Measurements from ENCODE around the gene C1RL.
"Not testable (repeated sequence)": the region's sequence is repeated elsewhere in the genome, so short reads cannot be mapped to it uniquely, and the experiment has no call there.

The C1RL gene

GRCh38 chr12:7058163-7058845 is 50.7 kb downstream of the C1RL start:
- Histone ChIP-seq H3K9me3 (ENCODE audit: control insufficient read depth, low read length) (no peaks in the 10 kb centered on the region), H3K4me3 (ENCODE audit: insufficient read depth, low read depth, low read length, poor library complexity, severe bottlenecking) (no peak overlapping the region), H3K27ac (ENCODE audit: insufficient read depth, low read length, poor library complexity, severe bottlenecking) (no peak overlapping the region), H3K27me3 (replicated peaks; ENCODE audit: control insufficient read depth, insufficient read depth, low read length, poor library complexity, severe bottlenecking) (no peaks in the 10 kb centered on the region), H3K36me3 (ENCODE audit: control insufficient read depth, insufficient read depth, low read length) (no peaks in the 10 kb centered on the region), H3K4me1 (ENCODE audit: control insufficient read depth, insufficient read depth, low read length, poor library complexity, severe bottlenecking) (no peaks in the 10 kb centered on the region)
- no peak for DNase-seq

- not testable (repeated sequence) for H3K27me3 ChIP-seq (replicated peaks; ENCODE audit: control insufficient read depth, insufficient read depth, low read length, poor library complexity, severe bottlenecking); H3K9me3 ChIP-seq (ENCODE audit: control insufficient read depth, low read length); H3K4me1 ChIP-seq (ENCODE audit: control insufficient read depth, insufficient read depth, low read length, poor library complexity, severe bottlenecking); H3K4me3 ChIP-seq (ENCODE audit: insufficient read depth, low read depth, low read length, poor library complexity, severe bottlenecking); H3K36me3 ChIP-seq (ENCODE audit: control insufficient read depth, insufficient read depth, low read length); H3K27ac ChIP-seq (ENCODE audit: insufficient read depth, low read length, poor library complexity, severe bottlenecking); DNase-seq
Measured at GRCh38 chr12:7055736-7056135, 53.3 kb downstream of the C1RL start.

GRCh38 chr12:7054925-7055324 is 54.1 kb downstream of the C1RL start:
- no peak overlapping the region for H3K27ac ChIP-seq (ENCODE audit: insufficient read depth, low read length, poor library complexity, severe bottlenecking)
- H3K9me3 ChIP-seq (ENCODE audit: control insufficient read depth, low read length) = no peaks in the 10 kb centered on the region
- no peaks in the 10 kb centered on the region for H3K36me3 ChIP-seq (ENCODE audit: control insufficient read depth, insufficient read depth, low read length)
- H3K27me3 ChIP-seq (replicated peaks; ENCODE audit: control insufficient read depth, insufficient read depth, low read length, poor library complexity, severe bottlenecking) = no peaks in the 10 kb centered on the region
- H3K4me3 ChIP-seq (ENCODE audit: insufficient read depth, low read depth, low read length, poor library complexity, severe bottlenecking) = no peak overlapping the region
- no peaks in the 10 kb centered on the region for H3K4me1 ChIP-seq (ENCODE audit: control insufficient read depth, insufficient read depth, low read length, poor library complexity, severe bottlenecking)
- DNase-seq = no peak

GRCh38 chr12:7049973-7050372 is 59.0 kb downstream of the C1RL start:
- not testable (repeated sequence) for H3K27ac ChIP-seq (ENCODE audit: insufficient read depth, low read length, poor library complexity, severe bottlenecking); H3K4me3 ChIP-seq (ENCODE audit: insufficient read depth, low read depth, low read length, poor library complexity, severe bottlenecking); H3K27me3 ChIP-seq (replicated peaks; ENCODE audit: control insufficient read depth, insufficient read depth, low read length, poor library complexity, severe bottlenecking); DNase-seq; H3K9me3 ChIP-seq (ENCODE audit: control insufficient read depth, low read length); H3K36me3 ChIP-seq (ENCODE audit: control insufficient read depth, insufficient read depth, low read length); H3K4me1 ChIP-seq (ENCODE audit: control insufficient read depth, insufficient read depth, low read length, poor library complexity, severe bottlenecking)

- DNase-seq; H3K27ac ChIP-seq (ENCODE audit: insufficient read depth, low read length, poor library complexity, severe bottlenecking); H3K9me3 ChIP-seq (ENCODE audit: control insufficient read depth, low read length); H3K36me3 ChIP-seq (ENCODE audit: control insufficient read depth, insufficient read depth, low read length); H3K4me1 ChIP-seq (ENCODE audit: control insufficient read depth, insufficient read depth, low read length, poor library complexity, severe bottlenecking); H3K27me3 ChIP-seq (replicated peaks; ENCODE audit: control insufficient read depth, insufficient read depth, low read length, poor library complexity, severe bottlenecking); H3K4me3 ChIP-seq (ENCODE audit: insufficient read depth, low read depth, low read length, poor library complexity, severe bottlenecking): not testable (repeated sequence)
Measured at GRCh38 chr12:7049445-7049951, 59.5 kb downstream of the C1RL start.

- Histone ChIP-seq H3K4me1 (ENCODE audit: control insufficient read depth, insufficient read depth, low read length, poor library complexity, severe bottlenecking) (no peaks in the 10 kb centered on the region), H3K36me3 (ENCODE audit: control insufficient read depth, insufficient read depth, low read length) (no peaks in the 10 kb centered on the region), H3K4me3 (ENCODE audit: insufficient read depth, low read depth, low read length, poor library complexity, severe bottlenecking) (no peak overlapping the region), H3K9me3 (ENCODE audit: control insufficient read depth, low read length) (no peaks in the 10 kb centered on the region), H3K27ac (ENCODE audit: insufficient read depth, low read length, poor library complexity, severe bottlenecking) (no peak overlapping the region), H3K27me3 (replicated peaks; ENCODE audit: control insufficient read depth, insufficient read depth, low read length, poor library complexity, severe bottlenecking) (no peaks in the 10 kb centered on the region)
- DNase-seq = no peak
Measured at GRCh38 chr12:7047306-7047705, 61.7 kb downstream of the C1RL start.

- H3K36me3 ChIP-seq (ENCODE audit: control insufficient read depth, insufficient read depth, low read length) = no peaks in the 10 kb centered on the region
- H3K27ac ChIP-seq (ENCODE audit: insufficient read depth, low read length, poor library complexity, severe bottlenecking) = no peak overlapping the region
- no peaks in the 10 kb centered on the region for H3K27me3 ChIP-seq (replicated peaks; ENCODE audit: control insufficient read depth, insufficient read depth, low read length, poor library complexity, severe bottlenecking)
- no peaks in the 10 kb centered on the region for H3K4me1 ChIP-seq (ENCODE audit: control insufficient read depth, insufficient read depth, low read length, poor library complexity, severe bottlenecking)
- DNase-seq = no peak
- no peaks in the 10 kb centered on the region for H3K9me3 ChIP-seq (ENCODE audit: control insufficient read depth, low read length)
- H3K4me3 ChIP-seq (ENCODE audit: insufficient read depth, low read depth, low read length, poor library complexity, severe bottlenecking) = no peak overlapping the region
Measured at GRCh38 chr12:7046383-7047105, 62.5 kb downstream of the C1RL start.

GRCh38 chr12:7045913-7046312 is 63.1 kb downstream of the C1RL start:
- no peak for DNase-seq
- no peaks in the 10 kb centered on the region for H3K9me3 ChIP-seq (ENCODE audit: control insufficient read depth, low read length)
- H3K27ac ChIP-seq (ENCODE audit: insufficient read depth, low read length, poor library complexity, severe bottlenecking) = no peak overlapping the region
- no peaks in the 10 kb centered on the region for H3K36me3 ChIP-seq (ENCODE audit: control insufficient read depth, insufficient read depth, low read length)
- no peaks in the 10 kb centered on the region for H3K27me3 ChIP-seq (replicated peaks; ENCODE audit: control insufficient read depth, insufficient read depth, low read length, poor library complexity, severe bottlenecking)
- no peak overlapping the region for H3K4me3 ChIP-seq (ENCODE audit: insufficient read depth, low read depth, low read length, poor library complexity, severe bottlenecking)
- H3K4me1 ChIP-seq (ENCODE audit: control insufficient read depth, insufficient read depth, low read length, poor library complexity, severe bottlenecking) = no peaks in the 10 kb centered on the region
